ENCODE measurements around the gene ZNF605.
"Not testable (repeated sequence)": the region's sequence is repeated elsewhere in the genome, so short reads cannot be mapped to it uniquely, and the experiment has no call there.

The ZNF605 gene

GRCh38 chr12:132953163-132953425, 3.0 kb downstream of the ZNF605 start:
- Mint-ChIP-seq H3K27me3 (no peaks in the 10 kb centered on the region), H3K9me3 (peaks cover 20 to 29% of the 10 kb centered on the region in 2 donors), H3K4me1 (peaks cover 34% of the 10 kb centered on the region), H3K27ac (peak overlapping the region in 1 of 2 donors; percentile 81), H3K4me3 (no peak overlapping the region)
- no peak for DNase-seq
- ATAC-seq = no peak

GRCh38 chr12:132952371-132953162, 3.5 kb downstream of the ZNF605 start:
- peaks cover 34% of the 10 kb centered on the region for H3K4me1 Mint-ChIP-seq
- peak overlapping the region in 1 of 2 donors; percentile 81 for H3K27ac Mint-ChIP-seq
- DNase-seq = no peak
- no peaks in the 10 kb centered on the region for H3K27me3 Mint-ChIP-seq
- H3K4me3 Mint-ChIP-seq = no peak overlapping the region
- peaks cover 23 to 29% of the 10 kb centered on the region in 2 donors for H3K9me3 Mint-ChIP-seq
- no peak for ATAC-seq

GRCh38 chr12:132951649-132952048, 4.5 kb downstream of the ZNF605 start:
- DNase-seq (no peak), ATAC-seq (no peak)
- no peaks in the 10 kb centered on the region for H3K27me3 Mint-ChIP-seq
- peaks cover 23 to 26% of the 10 kb centered on the region in 2 donors for H3K9me3 Mint-ChIP-seq
- peaks cover 25% of the 10 kb centered on the region for H3K4me1 Mint-ChIP-seq
- no peak overlapping the region for H3K4me3 Mint-ChIP-seq
- no peak overlapping the region for H3K27ac Mint-ChIP-seq

GRCh38 chr12:132950844-132951535, 5.1 kb downstream of the ZNF605 start:
- Mint-ChIP-seq H3K4me1 (peaks cover 22% of the 10 kb centered on the region), H3K9me3 (peaks cover 26 to 27% of the 10 kb centered on the region in 2 donors), H3K27me3 (no peaks in the 10 kb centered on the region), H3K27ac (no peak overlapping the region), H3K4me3 (no peak overlapping the region)
- no peak for DNase-seq
- no peak for ATAC-seq

GRCh38 chr12:132949936-132950837, 5.9 kb downstream of the ZNF605 start:
- DNase-seq = no peak
- Mint-ChIP-seq H3K4me1 (peaks cover 19% of the 10 kb centered on the region), H3K9me3 (peaks cover 32 to 35% of the 10 kb centered on the region in 2 donors), H3K27me3 (no peaks in the 10 kb centered on the region), H3K27ac (no peak overlapping the region), H3K4me3 (no peak overlapping the region)
- ATAC-seq = no peak

GRCh38 chr12:132948146-132949066, 7.7 kb downstream of the ZNF605 start:
- Mint-ChIP-seq H3K4me3 (no peak overlapping the region), H3K4me1 (peaks cover 4% of the 10 kb centered on the region), H3K27me3 (no peaks in the 10 kb centered on the region), H3K27ac (no peak overlapping the region), H3K9me3 (peaks cover 28 to 33% of the 10 kb centered on the region in 2 donors)
- ATAC-seq (no peak), DNase-seq (no peak)

- peaks cover 32 to 41% of the 10 kb centered on the region in 2 donors for H3K9me3 Mint-ChIP-seq
- ATAC-seq = no peak
- H3K27me3 Mint-ChIP-seq = no peaks in the 10 kb centered on the region
- no peak overlapping the region for H3K4me3 Mint-ChIP-seq
- DNase-seq = no peak
- no peaks in the 10 kb centered on the region for H3K4me1 Mint-ChIP-seq
- peak overlapping the region in 1 of 2 donors; percentile 56 for H3K27ac Mint-ChIP-seq
Observed at GRCh38 chr12:132946246-132946820, 9.8 kb downstream of the ZNF605 start.

- Mint-ChIP-seq H3K27me3 (no peaks in the 10 kb centered on the region), H3K4me3 (no peak overlapping the region), H3K27ac (peak overlapping the region in 1 of 2 donors; percentile 56), H3K9me3 (peaks cover 36 to 46% of the 10 kb centered on the region in 2 donors), H3K4me1 (no peaks in the 10 kb centered on the region)
- ATAC-seq (no peak), DNase-seq (no peak)
Observed at GRCh38 chr12:132945806-132946205, 10.3 kb downstream of the ZNF605 start.

GRCh38 chr12:132942611-132943010, 13.5 kb downstream of the ZNF605 start:
- ATAC-seq = no peak
- Mint-ChIP-seq H3K4me3 (no peak overlapping the region), H3K4me1 (no peaks in the 10 kb centered on the region), H3K27me3 (no peaks in the 10 kb centered on the region), H3K27ac (peak overlapping the region in 1 of 2 donors; percentile 48), H3K9me3 (peaks cover 30 to 37% of the 10 kb centered on the region in 2 donors)
- no peak for DNase-seq

- H3K9me3 Mint-ChIP-seq = peaks cover 35 to 43% of the 10 kb centered on the region in 2 donors
Observed at GRCh38 chr12:132941336-132941954, 14.7 kb downstream of the ZNF605 start.

GRCh38 chr12:132940071-132940719, 15.9 kb downstream of the ZNF605 start:
- Mint-ChIP-seq H3K4me1 (no peaks in the 10 kb centered on the region), H3K27ac (no peak overlapping the region), H3K9me3 (peaks cover 34 to 40% of the 10 kb centered on the region in 2 donors), H3K27me3 (no peaks in the 10 kb centered on the region), H3K4me3 (no peak overlapping the region)
- ATAC-seq (no peak), DNase-seq (no peak)

More at GRCh38 chr12:132941336-132941954, 14.7 kb downstream of the ZNF605 start:
- Mint-ChIP-seq H3K4me3 (no peak overlapping the region), H3K27ac (no peak overlapping the region), H3K4me1 (no peaks in the 10 kb centered on the region), H3K27me3 (no peaks in the 10 kb centered on the region)
- no peak for DNase-seq
- no peak for ATAC-seq

- not testable (repeated sequence) for H3K27ac Mint-ChIP-seq, ATAC-seq, H3K4me3 Mint-ChIP-seq, H3K4me1 Mint-ChIP-seq, H3K27me3 Mint-ChIP-seq, DNase-seq
- peaks cover 41 to 53% of the 10 kb centered on the region in 2 donors for H3K9me3 Mint-ChIP-seq
Observed at GRCh38 chr12:132938807-132939206, 17.3 kb downstream of the ZNF605 start.

- Mint-ChIP-seq H3K9me3 (peaks cover 49 to 62% of the 10 kb centered on the region in 2 donors), H3K4me3 (no peak overlapping the region), H3K27me3 (no peaks in the 10 kb centered on the region), H3K4me1 (no peaks in the 10 kb centered on the region), H3K27ac (no peak overlapping the region)
- ATAC-seq (no peak), DNase-seq (no peak)
Observed at GRCh38 chr12:132937476-132937875, 18.6 kb downstream of the ZNF605 start.

GRCh38 chr12:132936921-132937320, 19.2 kb downstream of the ZNF605 start:
- peaks cover 48 to 57% of the 10 kb centered on the region in 2 donors for H3K9me3 Mint-ChIP-seq
- H3K27ac Mint-ChIP-seq = peak overlapping the region in 1 of 2 donors; percentile 42
- not testable (repeated sequence) for H3K27me3 Mint-ChIP-seq, ATAC-seq, H3K4me1 Mint-ChIP-seq, H3K4me3 Mint-ChIP-seq, DNase-seq
